GM21619 (cell line): ENCODE measurements around the gene DHX16.

ENCODE experiments used
- ATAC-seq: cut with Tn5 transposase; IDR thresholded peaks from one replicate; pipeline ENCODE4 v1.9.1; 2021; ENCODE audit not compliant: unreplicated experiment

DHX16 gene

GRCh38 chr6:30696432-30696831 is 23.6 kb upstream of the DHX16 start:
- no peak for ATAC-seq

- no peak for ATAC-seq
Measured at GRCh38 chr6:30691208-30691847, 18.5 kb upstream of the DHX16 start.

- ATAC-seq = peak; percentile 21
Measured at GRCh38 chr6:30690403-30691207, 17.8 kb upstream of the DHX16 start, which contains the start of gene NRM. Gene NRM (minus strand): TSS chr6:30690984. CDS start chr6:30690974, 10 bp downstream.

- ATAC-seq = no peak
Measured at GRCh38 chr6:30689985-30690384, 17.2 kb upstream of the DHX16 start.

GRCh38 chr6:30689022-30689865 is 16.4 kb upstream of the DHX16 start:
- ATAC-seq = no peak

GRCh38 chr6:30688569-30688968 is 15.8 kb upstream of the DHX16 start:
- no peak for ATAC-seq

GRCh38 chr6:30687659-30688431 is 15.0 kb upstream of the DHX16 start:
- no peak for ATAC-seq

GRCh38 chr6:30686908-30687658 is 14.3 kb upstream of the DHX16 start:
- peak; percentile 43 for ATAC-seq

- ATAC-seq = no peak
Measured at GRCh38 chr6:30686009-30686907, 13.5 kb upstream of the DHX16 start, which contains the start of gene PPP1R18. Gene PPP1R18 (minus strand): TSS chr6:30686645. CDS start chr6:30686018, 627 bp downstream.

GRCh38 chr6:30685157-30686008 is 12.6 kb upstream of the DHX16 start:
- ATAC-seq = no peak

- ATAC-seq = no peak
Measured at GRCh38 chr6:30684386-30685156, 11.8 kb upstream of the DHX16 start.

- no peak for ATAC-seq
Measured at GRCh38 chr6:30683980-30684338, 11.2 kb upstream of the DHX16 start.

- no peak for ATAC-seq
Measured at GRCh38 chr6:30683183-30683979, 10.6 kb upstream of the DHX16 start.

GRCh38 chr6:30682143-30683117 is 9.6 kb upstream of the DHX16 start:
- peak; percentile 37 for ATAC-seq

- no peak for ATAC-seq
Measured at GRCh38 chr6:30681766-30682142, 8.9 kb upstream of the DHX16 start.
